Measurements from ENCODE around the gene MMP17.
A peak's percentile ranks its signal among the peaks of the same experiment; 100 is the strongest.
"Not testable (repeated sequence)": the region's sequence is repeated elsewhere in the genome, so short reads cannot be mapped to it uniquely, and the experiment has no call there.

MMP17 gene

GRCh38 chr12:131800594-131801135, 27.5 kb upstream of the MMP17 start:
- DNase-seq = no peak

- no peak for DNase-seq
These were observed 26.8 kb upstream of the MMP17 start for GRCh38 chr12:131801254-131801866.

GRCh38 chr12:131803961-131804521, 24.2 kb upstream of the MMP17 start:
- DNase-seq = no peak

- DNase-seq = no peak
These were observed 22.8 kb upstream of the MMP17 start for GRCh38 chr12:131805421-131805820.

GRCh38 chr12:131806674-131807073, 21.5 kb upstream of the MMP17 start:
- no peak for DNase-seq

GRCh38 chr12:131808744-131809371, 19.3 kb upstream of the MMP17 start:
- peak; percentile 46 for DNase-seq

GRCh38 chr12:131809476-131810254, 18.5 kb upstream of the MMP17 start:
- DNase-seq = not testable (repeated sequence)

GRCh38 chr12:131810726-131811125, 17.5 kb upstream of the MMP17 start:
- DNase-seq = no peak

- no peak for DNase-seq
These were observed 13.1 kb upstream of the MMP17 start for GRCh38 chr12:131815131-131815530.

- no peak for DNase-seq
These were observed 11.7 kb upstream of the MMP17 start for GRCh38 chr12:131816495-131816894.

GRCh38 chr12:131817241-131817640, 11.0 kb upstream of the MMP17 start:
- no peak for DNase-seq

GRCh38 chr12:131818821-131819585, 9.2 kb upstream of the MMP17 start:
- no peak for DNase-seq

- DNase-seq = no peak
These were observed 3.7 kb upstream of the MMP17 start for GRCh38 chr12:131824450-131824849.

- DNase-seq = no peak
These were observed 2.9 kb upstream of the MMP17 start for GRCh38 chr12:131825146-131825892.

- no peak for DNase-seq
These were observed 1.9 kb upstream of the MMP17 start for GRCh38 chr12:131826097-131826928.

GRCh38 chr12:131828671-131829355, 620 bp downstream of the MMP17 start:
- DNase-seq = no peak

GRCh38 chr12:131829356-131829747, 1.2 kb downstream of the MMP17 start:
- DNase-seq = no peak

- DNase-seq = no peak
These were observed 1.7 kb downstream of the MMP17 start for GRCh38 chr12:131829791-131830334.

GRCh38 chr12:131830335-131830913, 2.2 kb downstream of the MMP17 start:
- DNase-seq = no peak

All from activated CD8-positive, alpha-beta memory T cell treated with anti-CD3 and anti-CD28 coated beads, Interleukin-2, amount 50 U/mL, for 4 hours (primary cell).